22Rv1 (cell line): ENCODE measurements around the gene RGS6.

Experiments
- CTCF ChIP-seq: fragments of 450-650 bp; IDR thresholded peaks from 2 replicates; pipeline ENCODE4 v1.5.1; 2017; ENCODE audit warnings: mild to moderate bottlenecking
- ZFX ChIP-seq: fragments of 450-650 bp; IDR thresholded peaks from 2 replicates; pipeline ENCODE4 v1.6.1; 2017; ENCODE audit warnings: antibody characterized with exemption, borderline replicate concordance

- TF ChIP-seq CTCF (no peak), ZFX (no peak)
These were observed 208.9 kb downstream of the RGS6 start for GRCh38 chr14:72141084-72141483.
